Glomerular endothelial cell (primary cell): ENCODE results near the gene TPSG1. TPM values are rescaled to one million over a fixed set of nuclear protein-coding genes. Genes with fewer than 3 reads are reported as not detected.
"Not testable (repeated sequence)": the region's sequence is repeated elsewhere in the genome, so short reads cannot be mapped to it uniquely, and the experiment has no call there.

Experiments used
- DNase-seq: peaks from one replicate; pipeline ENCODE4 v3.0.0-alpha.2; 2011; ENCODE audit warnings: low read depth, low spot score; ENCODE audit errors: extremely low read depth
- total RNA-seq: library from RNA; depleted of rRNA; stranded (reverse); fragments of >200 nt; gene quantifications from 2 replicates; pipeline ENCODE4 v1.2.3, GENCODE V29; 2015

The TPSG1 gene
- total RNA-seq, 1 donor from 2014 or later, result not detected

DNA sequence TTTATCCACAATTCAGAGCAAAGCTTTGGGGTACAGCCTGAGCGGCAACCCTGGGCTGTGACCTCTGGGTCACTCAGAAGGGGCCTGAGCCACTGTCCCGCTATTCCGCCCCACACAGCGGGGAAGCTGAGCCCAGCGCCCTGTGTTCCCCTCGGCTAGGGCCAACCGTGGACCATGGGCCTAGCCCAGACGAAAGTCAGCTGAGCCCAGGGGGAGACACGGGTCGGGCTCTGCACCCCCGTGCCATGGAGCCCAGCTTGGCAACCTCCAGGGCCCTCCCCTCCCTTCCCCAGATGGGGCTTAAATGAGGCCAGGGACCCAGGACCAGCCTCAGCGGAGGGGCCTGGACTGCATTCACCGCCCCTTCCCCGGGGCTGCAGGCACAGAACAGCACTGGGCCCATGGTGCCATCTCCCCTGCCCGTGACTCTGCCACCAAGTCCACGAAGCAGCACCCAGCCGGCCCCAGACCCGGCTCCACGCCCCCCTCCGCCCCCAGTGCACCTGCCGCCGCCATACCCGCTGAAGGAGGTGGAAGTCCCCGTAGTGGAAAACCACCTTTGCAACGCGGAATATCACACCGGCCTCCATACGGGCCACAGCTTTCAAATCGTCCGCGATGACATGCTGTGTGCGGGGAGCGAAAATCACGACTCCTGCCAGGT lies 32.6 kb upstream of the TPSG1 start:
- no peak for DNase-seq

DNA sequence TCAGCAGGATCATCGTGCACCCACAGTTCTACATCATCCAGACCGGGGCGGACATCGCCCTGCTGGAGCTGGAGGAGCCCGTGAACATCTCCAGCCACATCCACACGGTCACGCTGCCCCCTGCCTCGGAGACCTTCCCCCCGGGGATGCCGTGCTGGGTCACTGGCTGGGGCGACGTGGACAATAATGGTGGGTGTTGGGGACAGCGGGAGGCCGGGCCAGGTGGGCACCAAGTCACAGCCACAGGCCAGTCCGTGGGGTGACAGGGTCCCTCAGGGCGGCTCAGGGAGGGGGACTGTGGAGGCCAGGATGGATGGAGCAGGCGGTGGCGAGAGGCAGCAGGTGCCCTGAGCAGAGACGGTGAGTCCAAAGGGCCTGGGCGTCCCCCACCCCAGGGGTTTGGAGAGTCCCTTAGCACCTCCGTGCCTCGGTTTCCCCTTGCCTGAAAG lies 31.8 kb upstream of the TPSG1 start:
- no peak for DNase-seq

DNA sequence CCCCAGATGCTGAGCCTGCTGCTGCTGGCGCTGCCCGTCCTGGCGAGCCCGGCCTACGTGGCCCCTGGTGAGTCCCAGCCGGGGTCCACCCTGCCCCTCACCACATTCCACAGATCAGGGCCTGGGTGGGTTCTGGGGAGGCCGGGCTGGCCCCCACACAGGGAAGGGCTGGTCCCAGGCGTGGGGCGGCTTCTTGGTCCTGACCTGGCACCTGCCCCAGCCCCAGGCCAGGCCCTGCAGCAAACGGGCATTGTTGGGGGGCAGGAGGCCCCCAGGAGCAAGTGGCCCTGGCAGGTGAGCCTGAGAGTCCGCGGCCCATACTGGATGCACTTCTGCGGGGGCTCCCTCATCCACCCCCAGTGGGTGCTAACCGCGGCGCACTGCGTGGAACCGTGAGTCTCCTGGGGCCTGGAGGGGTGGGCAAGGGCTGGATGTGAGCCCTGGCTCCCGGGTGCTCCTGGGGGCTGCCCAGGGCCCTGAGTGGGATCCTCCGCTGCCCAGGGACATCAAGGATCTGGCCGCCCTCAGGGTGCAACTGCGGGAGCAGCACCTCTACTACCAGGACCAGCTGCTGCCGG lies 31.3 kb upstream of the TPSG1 start:
- DNase-seq, result not testable (repeated sequence)

DNA sequence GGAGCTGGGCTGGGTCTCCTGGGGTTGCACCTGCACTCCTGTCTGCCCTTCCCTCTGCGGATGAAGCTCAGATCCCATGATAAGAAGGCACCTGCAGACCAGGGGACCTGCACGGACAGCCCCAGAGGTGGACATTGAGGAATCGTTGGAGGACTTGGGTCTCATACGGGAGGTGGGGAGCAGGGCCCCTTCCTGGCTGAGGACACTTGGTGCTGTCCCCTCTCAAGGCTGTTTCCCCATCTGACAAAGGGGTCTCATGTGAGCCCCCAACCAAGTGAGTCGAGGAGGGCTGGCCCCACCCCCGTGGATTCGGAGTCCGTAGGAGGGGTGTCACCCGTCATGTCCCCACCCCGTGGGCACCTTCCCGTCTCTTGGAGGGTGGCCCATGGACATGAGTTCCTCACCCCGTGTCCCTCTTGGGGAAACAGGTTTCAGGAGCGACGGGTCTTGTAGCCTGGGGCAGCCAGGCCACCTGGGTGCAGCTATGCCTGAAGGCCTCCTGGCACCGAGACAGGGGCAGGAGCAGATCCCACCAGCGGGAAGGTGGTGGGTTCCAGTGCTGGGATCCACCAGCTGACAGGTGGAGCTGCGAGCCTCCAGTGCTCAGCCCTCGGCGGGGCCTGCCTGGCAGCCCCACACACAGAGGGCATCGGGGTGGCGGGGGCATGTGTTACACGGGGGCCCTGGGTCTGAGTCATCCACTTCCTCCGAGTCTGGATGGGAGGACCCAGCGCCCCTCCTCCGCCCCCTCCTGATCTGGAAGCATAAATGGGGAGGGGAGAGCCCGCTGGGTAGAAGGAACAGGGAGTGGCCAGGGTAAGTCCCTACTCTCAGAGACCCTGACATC lies 30.4 kb upstream of the TPSG1 start, which contains the start of gene TPSD1:
Gene TPSD1 (plus strand): TSS at position 794 of the 847 bp plus-strand sequence. CDS start 212 bp downstream, outside the sequence.
- not testable (repeated sequence) for DNase-seq

DNA sequence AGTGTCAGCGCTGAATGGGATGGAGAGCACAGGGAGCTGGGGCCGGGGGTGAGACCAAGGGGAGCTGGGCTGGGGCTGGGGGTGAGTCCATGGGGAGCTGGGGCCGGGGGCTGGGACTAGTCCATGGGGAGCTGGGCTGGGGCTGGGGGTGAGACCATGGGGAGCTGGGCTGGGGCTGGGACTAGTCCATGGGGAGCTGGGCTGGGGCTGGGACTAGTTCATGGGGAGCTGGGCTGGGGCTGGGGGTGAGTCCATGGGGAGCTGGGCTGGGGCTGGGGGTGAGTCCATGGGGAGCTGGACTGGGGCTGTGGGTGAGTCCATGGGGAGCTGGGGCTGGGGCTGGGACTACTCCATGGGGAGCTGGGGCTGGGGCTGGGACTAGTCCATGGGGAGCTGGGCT lies 29.8 kb upstream of the TPSG1 start:
- DNase-seq, result not testable (repeated sequence)

DNA sequence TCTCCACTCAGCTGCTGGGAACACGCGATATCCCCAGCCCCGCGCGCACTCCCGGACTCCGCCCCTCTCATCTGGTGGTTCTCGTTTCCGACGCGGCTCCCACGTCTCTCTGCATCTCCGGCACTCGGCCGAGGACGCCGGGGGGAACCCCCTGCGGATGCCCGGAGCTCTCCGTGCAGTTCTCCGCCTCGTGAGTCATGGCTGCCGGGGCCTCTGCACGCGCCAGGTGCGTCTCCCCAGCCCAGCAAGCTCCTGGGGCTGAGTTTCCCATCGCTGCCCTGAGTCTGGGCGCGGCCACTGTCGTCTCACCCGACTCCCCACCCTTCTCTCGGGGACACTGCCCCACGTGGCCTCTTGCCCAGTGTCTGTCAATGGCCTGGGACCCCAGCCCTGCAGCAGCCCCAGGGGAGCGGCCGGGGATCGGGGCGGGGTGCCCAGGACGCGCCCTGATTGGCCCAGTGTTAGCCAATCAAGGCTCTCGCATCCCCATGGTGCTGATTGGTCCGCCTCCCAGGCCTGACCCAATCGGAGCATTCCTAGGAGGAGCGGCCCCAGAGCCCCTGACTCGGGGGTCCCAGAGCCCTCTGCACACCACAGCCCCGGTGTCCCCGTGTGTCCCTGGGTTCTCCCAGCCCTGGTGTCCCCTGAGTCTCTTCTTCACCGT lies 28.8 kb upstream of the TPSG1 start:
- not testable (repeated sequence) for DNase-seq

DNA sequence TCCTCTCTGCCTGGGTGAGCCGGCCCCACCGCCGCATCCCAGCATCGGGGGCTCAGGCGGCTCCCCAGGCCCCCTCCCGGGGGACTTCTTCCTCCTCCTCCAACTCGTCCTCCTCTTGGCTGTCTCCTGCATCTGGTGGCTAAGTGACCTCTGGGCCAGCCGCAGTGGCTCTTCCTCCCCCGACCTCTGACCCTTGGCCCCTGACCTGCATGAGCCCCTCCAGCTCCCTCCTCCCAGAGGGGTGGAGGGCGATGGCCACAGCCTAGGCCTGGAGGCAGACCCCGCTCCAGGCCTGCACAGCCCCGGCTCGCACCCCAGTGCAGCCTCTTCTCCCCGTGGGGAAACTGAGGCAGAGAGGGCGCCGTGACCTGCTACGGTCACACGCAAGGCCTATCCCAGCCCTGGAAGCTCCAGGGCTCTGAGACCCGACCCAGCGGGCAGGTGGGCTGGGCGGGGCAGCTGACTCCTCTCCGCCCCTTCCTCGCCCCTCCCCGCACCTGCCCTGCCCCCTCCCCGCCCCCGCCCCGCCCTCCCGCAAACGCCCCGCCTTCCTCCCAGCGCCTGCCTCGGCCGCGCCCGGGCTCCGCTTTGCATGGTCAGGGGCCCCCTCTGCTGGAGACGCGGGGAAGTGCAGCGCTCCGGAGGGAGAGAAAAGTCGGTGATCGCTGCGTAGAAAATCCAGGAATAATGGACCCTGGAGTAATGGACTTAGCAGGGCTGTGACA lies 24.1 kb upstream of the TPSG1 start:
- not testable (repeated sequence) for DNase-seq

DNA sequence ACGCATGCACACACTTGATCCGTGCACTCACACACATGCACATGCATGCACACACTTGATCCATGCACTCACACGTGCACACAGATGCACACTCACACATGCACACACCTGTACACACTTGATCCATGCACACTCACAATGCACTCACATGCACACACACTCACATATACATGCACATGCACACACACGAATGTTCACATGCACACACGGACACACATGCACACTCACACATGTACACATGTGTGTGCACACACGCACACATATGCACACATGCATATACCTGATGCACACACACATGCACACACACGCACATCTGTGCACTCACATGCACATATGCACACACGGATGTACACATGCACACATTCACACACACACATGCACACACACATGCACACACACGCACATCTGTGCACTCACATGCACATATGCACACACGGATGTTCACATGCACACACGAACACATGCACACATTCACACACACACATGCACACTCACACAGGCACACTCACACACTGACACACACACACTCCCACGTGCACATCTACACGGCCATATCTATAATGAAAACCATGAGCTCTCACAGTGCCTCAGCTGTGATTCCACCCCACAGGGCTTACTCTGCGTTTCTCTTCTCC lies 23.0 kb upstream of the TPSG1 start:
- not testable (repeated sequence) for DNase-seq

DNA sequence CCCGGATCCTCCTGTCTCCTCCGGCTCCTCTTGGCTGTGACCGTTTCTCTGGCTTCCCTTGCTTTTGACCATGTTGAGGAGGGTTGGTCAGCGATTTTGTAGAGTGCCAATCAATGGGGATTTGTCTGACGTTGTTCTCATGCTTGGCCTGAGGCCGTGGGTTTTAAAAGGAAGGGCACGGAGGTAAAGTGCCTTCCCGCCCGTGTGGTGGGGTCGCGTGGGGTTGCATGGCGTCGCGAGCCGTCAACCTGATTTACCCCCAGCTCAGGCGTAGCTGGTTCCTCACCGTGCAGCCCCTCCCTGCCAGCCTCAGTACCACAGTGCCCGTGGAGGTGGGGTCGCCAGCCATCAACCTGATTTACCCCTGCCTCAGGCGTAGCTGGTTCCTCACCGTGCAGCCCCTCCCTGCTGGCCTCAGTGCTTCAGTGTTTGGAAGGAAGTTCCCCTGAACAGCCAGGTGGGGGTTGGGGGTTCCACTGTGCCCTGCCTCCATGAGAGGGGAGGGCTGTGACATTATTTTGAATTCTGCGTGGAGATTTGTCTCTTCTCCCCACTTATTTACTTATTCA lies 20.5 kb upstream of the TPSG1 start:
- no peak for DNase-seq

DNA sequence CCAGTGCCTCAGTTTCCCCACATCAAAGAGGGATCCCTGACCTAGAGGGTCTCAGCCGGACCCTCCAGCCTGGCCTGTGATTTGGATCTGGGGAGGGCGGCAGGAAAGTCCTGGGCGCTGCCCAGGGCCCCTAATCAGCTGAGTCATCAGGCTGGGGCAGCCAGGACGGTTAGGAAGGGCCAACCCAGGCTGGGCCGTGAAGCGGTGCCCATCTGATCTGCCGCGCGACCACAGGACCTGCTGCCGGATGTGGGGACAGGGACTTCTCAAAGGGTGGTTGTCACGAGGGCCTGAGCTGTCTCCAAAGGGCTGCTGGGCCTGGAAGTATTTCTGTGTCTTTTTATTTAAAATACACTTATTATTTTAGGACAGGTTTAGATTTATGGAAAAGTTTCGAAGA lies 19.8 kb upstream of the TPSG1 start:
- no peak for DNase-seq

DNA sequence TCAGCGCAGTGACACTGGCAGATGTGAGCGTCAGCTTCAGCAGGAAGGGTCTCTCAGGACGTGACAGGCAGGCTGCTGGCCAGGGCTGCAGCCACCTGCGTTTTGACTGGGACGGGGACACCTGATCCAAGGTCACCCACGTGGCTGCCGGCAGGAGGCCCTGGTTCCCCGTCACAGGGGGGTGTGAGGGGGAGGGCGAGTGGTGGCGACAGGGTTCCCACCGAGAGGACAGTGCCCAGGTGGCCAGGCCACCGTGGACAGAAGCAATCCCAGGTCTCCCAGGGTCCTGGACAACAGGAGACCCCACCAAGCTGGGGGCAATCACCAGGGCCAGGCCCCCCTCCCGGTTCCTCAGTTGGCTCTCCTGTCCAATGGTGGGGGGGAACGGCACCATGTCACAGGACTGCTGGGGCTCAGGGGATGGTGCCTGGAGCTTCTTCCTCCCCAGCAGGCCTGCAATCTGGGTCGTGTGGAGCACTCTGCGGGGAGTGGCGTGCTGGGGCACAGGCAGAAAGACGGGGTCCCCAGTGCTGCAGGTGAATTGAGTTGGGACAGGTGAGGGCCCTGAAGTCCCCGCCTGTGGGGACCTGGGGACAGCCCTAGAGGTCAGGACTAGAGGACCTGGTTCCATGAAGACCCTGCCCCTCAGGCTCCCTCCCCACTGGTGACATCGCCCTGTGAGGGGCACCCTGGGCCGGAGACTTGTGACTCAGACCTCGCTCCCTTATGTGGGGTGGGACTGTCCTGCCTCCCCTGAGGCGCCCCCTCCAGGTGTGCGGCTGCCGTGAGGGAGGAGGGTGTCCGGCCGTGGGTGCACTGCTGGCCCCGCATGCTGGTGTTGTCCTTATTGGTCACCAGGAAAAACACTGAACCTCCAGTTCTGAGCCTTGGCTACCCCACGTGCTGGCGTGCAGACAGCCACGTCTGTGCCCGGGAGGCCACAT lies 19.1 kb upstream of the TPSG1 start:
- DNase-seq, result not testable (repeated sequence)

DNA sequence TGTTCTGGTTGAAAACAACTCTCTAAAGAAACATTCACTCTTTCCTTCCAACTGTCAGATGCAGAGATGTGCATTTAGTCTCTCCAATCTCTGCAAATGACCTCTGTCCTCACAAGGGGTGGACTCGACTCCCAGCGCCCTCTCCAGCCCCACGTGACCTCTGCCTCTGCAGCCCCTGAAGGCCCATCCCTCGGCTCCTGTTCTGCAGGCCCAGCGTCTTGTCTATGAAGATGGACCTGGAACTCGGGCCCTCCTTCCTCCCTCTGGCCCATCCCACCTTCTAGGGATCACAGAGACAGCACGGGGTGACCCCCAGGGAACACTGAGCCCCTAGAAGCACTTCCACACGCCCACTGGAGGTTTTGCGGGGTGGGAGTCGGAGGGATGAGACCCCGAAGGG lies 18.3 kb upstream of the TPSG1 start:
- not testable (repeated sequence) for DNase-seq

DNA sequence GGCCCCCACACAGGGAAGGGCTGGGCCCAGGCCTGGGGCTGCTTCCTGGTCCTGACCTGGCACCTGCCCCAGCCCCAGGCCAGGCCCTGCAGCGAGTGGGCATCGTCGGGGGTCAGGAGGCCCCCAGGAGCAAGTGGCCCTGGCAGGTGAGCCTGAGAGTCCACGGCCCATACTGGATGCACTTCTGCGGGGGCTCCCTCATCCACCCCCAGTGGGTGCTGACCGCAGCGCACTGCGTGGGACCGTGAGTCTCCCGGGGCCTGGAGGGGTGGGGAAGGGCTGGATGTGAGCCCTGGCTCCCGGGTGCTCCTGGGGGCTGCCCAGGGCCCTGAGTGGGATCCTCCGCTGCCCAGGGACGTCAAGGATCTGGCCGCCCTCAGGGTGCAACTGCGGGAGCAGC lies 16.0 kb upstream of the TPSG1 start:
- DNase-seq, result not testable (repeated sequence)

DNA sequence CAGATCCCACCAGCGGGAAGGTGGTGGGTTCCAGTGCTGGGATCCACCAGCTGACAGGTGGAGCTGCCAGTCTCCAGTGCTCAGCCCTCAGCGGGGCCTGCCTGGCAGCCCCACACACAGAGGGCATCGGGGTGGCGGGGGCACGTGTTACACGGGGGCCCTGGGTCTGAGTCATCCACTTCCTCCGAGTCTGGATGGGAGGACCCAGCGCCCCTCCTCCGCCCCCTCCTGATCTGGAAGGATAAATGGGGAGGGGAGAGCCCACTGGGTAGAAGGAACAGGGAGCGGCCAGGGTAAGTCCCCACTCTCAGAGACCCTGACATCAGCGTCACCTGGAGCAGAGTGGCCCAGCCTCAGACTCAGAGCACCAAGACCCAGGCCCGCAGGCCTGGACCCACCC lies 15.4 kb upstream of the TPSG1 start, which contains the start of gene TPSAB1:
Gene TPSAB1 (plus strand): TSS at position 270 of the 400 bp plus-strand sequence. CDS start 234 bp downstream, outside the sequence.
- not testable (repeated sequence) for DNase-seq

DNA sequence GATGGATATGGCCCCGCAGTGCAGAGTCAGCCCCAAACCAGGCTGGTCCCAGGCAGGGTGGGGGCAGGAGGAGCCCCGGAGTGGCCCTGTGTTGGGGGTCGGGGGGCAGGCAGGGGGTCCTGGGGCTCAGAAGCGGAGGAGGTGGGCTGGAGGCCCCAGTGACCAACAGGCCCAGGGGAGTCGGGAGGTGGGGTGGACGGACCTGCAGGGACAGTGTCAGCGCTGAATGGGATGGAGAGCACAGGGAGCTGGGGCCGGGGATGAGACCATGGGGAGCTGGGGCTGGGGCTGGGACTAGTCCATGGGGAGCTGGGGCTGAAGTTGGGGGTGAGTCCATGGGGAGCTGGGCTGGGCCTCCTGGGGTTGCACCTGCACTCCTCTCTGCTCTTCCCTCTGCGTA lies 14.5 kb upstream of the TPSG1 start:
- DNase-seq, result not testable (repeated sequence)

DNA sequence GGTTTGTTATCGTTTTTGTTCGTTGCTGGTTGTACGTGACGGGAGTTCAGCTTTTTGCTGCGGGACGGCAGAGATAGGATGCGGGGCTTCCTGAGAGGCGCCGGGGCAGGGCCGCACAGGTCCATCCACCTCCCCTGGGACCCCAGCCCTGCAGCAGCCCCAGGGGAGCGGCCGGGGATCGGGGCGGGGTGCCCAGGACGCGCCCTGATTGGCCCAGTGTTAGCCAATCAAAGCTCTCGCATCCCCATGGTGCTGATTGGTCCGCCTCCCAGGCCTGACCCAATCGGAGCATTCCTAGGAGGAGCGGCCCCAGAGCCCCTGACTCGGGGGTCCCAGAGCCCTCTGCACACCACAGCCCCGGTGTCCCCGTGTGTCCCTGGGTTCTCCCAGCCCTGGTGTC lies 13.8 kb upstream of the TPSG1 start:
- DNase-seq, result not testable (repeated sequence)

DNA sequence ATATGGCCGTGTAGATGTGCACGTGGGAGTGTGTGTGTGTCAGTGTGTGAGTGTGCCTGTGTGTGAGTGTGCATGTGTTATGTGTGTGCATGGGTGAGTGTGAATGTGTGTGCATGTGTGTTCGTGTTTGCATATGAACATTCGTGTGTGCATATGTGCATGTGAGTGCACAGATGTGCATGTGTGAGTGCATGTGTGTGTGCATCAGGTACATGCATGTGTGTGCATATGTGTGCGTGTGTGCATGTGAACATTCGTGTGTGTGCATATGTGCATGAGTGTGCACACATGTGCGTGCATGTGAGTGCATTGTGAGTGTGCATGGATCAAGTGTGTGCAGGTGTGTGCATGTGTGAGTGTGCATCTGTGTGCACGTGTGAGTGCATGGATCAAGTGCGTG lies 12.9 kb upstream of the TPSG1 start:
- no peak for DNase-seq

DNA sequence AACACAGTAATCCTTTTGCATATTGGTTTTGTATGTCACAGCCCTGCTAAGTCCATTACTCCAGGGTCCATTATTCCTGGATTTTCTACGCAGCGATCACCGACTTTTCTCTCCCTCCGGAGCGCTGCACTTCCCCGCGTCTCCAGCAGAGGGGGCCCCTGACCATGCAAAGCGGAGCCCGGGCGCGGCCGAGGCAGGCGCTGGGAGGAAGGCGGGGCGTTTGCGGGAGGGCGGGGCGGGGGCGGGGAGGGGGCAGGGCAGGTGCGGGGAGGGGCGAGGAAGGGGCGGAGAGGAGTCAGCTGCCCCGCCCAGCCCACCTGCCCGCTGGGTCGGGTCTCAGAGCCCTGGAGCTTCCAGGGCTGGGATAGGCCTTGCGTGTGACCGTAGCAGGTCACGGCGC lies 11.6 kb upstream of the TPSG1 start:
- DNase-seq, result not testable (repeated sequence)
